Gastrocnemius medialis (tissue), 4 donors: ENCODE data around the gene XKR7.

ENCODE experiments used
- CTCF ChIP-seq, 5 experiments: fragments of 450-650 bp in 3 of 5; fragments of 200-600 bp in 2 of 5; sonication (generic) in 2 of 5; IDR thresholded peaks in 4 of 5; conservative IDR thresholded peaks in 1 of 5; 1 replicate in 4 of 5; 2 replicates in 1 of 5; pipeline ENCODE4 v1.5.1; 2016 to 2019; ENCODE audit warnings: antibody characterized with exemption in 5 of 5, mild to moderate bottlenecking in 3 of 5, moderate library complexity in 3 of 5
- POLR2A ChIP-seq, 2 donors: fragments of 450-650 bp; IDR thresholded peaks; one replicate each; pipeline ENCODE4 v1.6.1; 2017; ENCODE audit warnings: antibody characterized with exemption in 2 of 2, mild to moderate bottlenecking in 2 of 2, moderate library complexity in 2 of 2

- no peak for TF ChIP-seq CTCF (IDR thresholded peaks at IDR 0.05 in 4 of 5, conservative IDR thresholded peaks at IDR 0.05 in 1 of 5)
- no peak for TF ChIP-seq POLR2A (IDR thresholded peaks at IDR 0.05)
Measured at GRCh38 chr20:32033316-32033715, 65.4 kb downstream of the XKR7 start.
